ENCODE data around the gene MYOF.

The MYOF gene

DNA sequence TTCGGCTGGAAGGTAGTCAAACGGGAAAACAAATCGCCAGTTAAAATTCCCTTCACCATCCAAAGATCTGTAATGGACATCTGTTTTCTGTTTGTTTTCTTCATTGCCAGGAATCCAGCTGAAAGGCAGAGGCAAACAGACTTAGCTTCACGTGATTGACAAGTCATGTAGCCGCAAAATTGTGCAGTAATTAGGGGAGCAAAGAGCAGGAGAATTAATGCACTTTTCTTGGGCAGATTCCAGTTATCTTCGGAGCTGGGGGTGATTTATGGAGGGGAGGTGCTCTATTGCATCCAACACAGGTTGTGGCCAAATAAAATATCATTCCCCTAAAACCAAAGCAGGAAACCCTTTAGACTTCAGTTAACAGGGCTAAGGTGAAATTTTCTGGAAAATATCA, 162.2 kb downstream of the MYOF start:
- TF ChIP-seq GATA3 (IDR thresholded peaks at IDR 0.05; ENCODE audit: low read depth, low read length) (no peak), GATA2 (IDR thresholded peaks at IDR 0.05; ENCODE audit: low read depth, low read length) (no peak)

DNA sequence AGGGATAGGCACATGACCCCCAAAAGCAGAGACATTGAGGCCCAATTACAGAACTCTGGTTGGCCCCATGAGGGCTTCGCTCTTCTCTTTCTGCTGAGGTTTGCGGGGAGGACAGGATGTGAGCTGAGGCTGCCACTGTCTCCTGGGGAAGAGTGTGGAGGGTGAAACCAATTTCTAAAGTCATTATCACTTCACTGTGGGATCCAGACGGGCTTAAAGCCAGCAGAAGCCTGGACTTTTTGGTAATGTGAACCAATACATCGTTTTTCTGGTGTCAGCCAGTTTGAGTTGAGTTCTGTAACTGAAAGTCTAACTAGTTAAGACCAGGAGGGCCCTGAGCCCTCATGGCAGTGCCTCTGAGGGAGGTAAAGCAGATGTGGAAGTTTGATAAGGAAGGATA, 163.0 kb downstream of the MYOF start:
- TF ChIP-seq GATA2 (IDR thresholded peaks at IDR 0.05; ENCODE audit: low read depth, low read length) (no peak; the same call in 1 of the 2 replicates), GATA3 (IDR thresholded peaks at IDR 0.05; ENCODE audit: low read depth, low read length) (no peak)

DNA sequence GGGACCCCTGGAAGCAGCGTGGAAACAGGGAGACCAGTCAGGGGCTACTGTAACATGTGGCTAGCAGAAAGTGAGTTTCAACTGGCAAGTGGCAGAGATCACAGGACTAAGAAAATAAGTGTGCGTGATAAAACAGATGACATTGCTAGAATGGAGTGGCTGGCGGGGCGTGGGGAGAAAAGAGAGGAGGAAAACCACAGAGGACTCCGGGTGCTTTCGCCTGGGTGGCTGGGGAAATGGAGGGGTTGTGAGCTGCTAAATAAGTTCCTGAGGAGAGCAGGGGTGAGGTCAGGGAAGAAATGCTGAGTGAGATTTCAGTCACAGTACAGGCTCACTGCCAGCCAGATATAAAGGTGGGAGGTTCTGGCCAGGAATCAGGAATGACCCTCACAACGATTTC, 166.9 kb downstream of the MYOF start:
- TF ChIP-seq GATA3 (IDR thresholded peaks at IDR 0.05; ENCODE audit: low read depth, low read length) = no peak
- TF ChIP-seq GATA2 (IDR thresholded peaks at IDR 0.05; ENCODE audit: low read depth, low read length) = no peak

DNA sequence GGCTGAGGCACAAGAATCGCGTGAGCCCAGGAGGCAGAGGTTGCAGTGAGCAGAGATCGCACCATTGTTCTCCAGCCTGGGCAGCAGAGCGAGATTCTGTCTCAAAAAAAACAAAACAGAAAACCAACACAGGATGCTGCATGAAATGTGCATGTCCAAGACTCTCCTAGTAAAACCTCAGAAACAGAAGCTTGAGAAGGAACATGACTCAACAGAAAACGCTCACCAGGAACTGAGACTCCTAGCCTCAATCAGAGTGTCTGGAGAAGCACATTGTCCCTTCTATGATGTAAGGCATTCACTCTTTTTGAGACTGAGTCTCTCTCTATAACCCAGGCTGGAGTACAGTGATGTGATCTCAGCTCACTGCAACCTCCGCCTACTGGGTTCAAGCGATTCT, 168.3 kb downstream of the MYOF start:
- TF ChIP-seq GATA3 (IDR thresholded peaks at IDR 0.05; ENCODE audit: low read depth, low read length) = no peak
- no peak for TF ChIP-seq GATA2 (IDR thresholded peaks at IDR 0.05; ENCODE audit: low read depth, low read length)

DNA sequence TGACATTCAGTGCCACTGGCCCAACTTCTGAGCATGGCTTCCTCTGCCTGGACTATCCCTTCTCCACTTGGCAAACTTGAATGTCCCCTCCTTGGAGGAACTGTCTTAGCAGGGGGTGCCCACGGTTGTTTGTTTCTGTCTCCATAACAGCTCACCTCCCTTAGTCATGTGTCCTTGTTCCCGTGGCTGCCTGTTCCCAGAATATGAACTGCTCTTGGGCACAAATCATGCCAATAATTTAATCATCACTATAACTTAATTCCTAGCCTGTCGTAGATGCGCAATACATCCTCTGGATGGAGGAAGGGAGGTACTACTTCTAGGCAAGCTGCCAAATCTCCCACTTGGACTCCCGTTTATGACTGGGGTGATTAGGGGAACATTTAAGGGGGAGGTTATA, 173.1 kb downstream of the MYOF start:
- TF ChIP-seq GATA3 (IDR thresholded peaks at IDR 0.05; ENCODE audit: low read depth, low read length) (no peak), GATA2 (IDR thresholded peaks at IDR 0.05; ENCODE audit: low read depth, low read length) (no peak)

DNA sequence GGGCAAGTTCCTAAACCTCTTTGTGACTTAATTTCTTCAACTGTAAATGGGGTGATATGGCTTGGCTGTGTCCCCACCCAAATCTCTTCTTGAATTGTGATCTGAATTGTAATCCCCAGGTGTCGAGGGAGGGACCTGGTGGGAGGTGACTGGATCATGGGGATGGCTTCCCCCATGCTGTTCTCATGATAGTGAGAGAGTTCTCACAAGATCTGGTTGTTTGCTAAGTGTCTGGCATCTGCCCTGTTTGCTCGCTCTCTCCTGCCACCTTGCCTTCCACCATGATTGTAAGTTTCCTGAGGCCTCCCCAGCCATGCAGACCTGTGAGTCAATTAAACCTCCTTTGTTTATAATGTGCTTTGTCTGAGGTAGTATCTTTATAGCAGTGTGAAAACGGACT, 177.0 kb downstream of the MYOF start:
- no peak for TF ChIP-seq GATA3 (IDR thresholded peaks at IDR 0.05; ENCODE audit: low read depth, low read length)

DNA sequence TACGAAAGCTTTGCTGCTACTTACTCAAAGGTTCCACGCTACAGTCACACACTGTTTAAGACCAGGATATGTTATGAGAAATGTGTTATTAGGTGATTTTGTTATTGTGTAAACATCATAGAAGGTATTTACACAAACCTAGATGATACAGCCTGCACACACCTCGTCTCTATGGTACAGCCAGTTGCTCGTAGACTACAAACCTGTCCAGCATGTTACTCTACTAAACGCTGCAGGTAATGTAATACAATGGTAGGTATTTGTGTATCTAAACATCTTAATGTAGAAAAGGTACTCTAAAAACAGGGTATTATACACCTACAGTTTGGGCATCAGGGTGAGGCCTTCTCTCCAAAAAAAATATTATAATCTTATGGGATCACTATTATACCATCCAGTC, 181.2 kb downstream of the MYOF start:
- no peak for TF ChIP-seq GATA3 (IDR thresholded peaks at IDR 0.05; ENCODE audit: low read depth, low read length)

DNA sequence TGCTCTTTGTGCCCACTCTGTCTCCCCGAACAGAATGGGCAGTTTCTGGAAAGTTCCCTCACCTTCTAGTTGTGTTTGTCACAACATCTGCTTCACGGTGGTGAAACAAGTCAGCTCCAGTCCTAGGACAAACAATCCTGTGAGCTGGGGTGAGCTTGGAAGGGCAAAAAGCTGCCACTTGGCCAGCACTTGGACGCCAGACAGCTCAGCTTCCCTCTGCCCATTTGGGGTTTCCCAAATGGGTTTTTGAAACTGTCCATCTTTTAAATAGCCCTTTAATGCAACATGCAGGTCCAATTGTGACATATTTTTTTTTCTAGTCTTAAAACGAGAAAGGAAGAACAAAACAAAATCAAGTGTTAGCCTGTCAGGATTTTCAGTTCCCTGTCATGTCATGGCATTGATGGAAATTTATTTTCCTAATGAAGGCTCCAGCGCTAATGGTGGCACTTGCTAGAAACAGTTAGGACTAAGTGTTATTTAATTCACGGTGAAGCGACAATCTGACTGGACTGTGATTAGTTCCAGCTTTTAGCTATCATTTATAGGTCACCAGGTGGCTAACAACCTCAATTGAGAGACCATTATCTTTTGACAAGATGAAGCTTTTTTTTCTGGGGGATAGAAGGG, 181.7 kb downstream of the MYOF start:
- TF ChIP-seq GATA3 (IDR thresholded peaks at IDR 0.05; ENCODE audit: low read depth, low read length) (no peak), GATA2 (IDR thresholded peaks at IDR 0.05; ENCODE audit: low read depth, low read length) (no peak)

DNA sequence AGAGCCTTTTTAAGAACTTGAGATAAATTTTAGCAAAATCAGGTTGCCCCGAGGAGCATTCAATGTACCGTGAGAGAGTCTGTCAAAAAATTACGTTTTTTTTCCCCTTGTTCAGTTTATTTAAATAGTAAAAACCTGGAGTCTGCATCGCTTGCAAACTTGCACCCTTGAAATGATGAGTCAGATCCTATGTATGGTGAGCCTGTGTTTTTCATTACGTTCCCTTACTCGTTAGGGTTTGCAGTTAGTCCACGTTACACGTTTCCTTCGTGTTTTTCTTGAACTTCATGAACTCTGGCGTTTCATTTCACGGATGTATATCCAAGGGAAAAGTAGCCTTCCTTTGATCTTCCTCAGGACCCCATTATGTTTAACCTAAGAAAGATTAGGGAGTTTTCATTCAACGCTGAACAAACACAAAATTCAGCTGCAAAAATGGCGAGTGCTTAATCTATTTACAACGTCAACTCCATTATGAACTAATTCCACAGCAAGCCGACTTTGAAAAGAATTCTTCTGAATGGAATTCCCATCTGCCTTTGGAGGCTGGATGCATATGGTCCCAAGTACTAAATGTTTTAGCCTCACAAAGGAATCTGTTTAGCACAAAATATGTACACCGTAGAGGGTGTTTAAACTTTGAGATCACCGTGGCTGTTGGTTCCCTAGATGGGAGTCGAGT, 182.4 kb downstream of the MYOF start:
- TF ChIP-seq GATA3 (IDR thresholded peaks at IDR 0.05; ENCODE audit: low read depth, low read length) = no peak
- TF ChIP-seq GATA2 (IDR thresholded peaks at IDR 0.05; ENCODE audit: low read depth, low read length) = no peak

DNA sequence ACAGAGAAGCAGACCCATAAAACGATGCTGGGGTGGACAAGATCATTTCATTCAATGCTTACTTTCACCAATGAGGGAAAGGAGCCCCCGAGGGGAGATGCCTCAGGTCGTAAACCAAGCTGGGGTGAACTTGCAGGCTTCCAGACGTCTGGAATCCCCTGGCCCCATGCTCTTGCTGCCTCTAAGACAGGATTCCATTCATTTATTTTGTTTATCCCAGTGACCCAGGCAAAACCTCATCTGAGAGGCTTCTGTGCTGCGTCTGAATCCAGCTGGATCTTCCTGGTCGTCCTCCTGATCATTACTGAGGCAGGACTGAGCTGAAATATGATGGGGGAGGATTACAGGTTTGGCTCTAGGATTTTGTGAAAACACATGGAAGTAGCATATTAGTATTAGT, 182.9 kb downstream of the MYOF start:
- no peak for TF ChIP-seq GATA2 (IDR thresholded peaks at IDR 0.05; ENCODE audit: low read depth, low read length)
- no peak for TF ChIP-seq GATA3 (IDR thresholded peaks at IDR 0.05; ENCODE audit: low read depth, low read length)

DNA sequence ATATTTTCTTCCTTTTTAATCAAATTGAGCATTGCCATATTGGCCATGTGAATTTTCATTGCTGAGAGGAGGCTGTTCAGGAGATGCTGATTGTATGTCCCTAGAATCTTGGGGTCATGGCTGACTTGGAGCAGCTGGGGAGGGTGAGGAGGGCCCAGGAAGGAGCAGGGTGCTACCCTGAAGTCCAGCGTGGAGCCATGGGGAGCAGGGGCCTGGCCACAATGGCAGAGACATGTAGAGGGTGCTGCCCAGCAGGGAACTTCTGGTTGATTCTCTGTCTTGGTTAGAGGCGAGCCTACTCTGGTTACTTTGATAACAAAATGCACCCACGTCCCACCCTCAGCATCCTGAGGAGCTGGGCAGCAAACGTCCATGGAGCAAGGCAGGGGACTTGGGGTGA, 186.0 kb downstream of the MYOF start:
- TF ChIP-seq GATA2 (IDR thresholded peaks at IDR 0.05; ENCODE audit: low read depth, low read length) (no peak), GATA3 (IDR thresholded peaks at IDR 0.05; ENCODE audit: low read depth, low read length) (no peak)

DNA sequence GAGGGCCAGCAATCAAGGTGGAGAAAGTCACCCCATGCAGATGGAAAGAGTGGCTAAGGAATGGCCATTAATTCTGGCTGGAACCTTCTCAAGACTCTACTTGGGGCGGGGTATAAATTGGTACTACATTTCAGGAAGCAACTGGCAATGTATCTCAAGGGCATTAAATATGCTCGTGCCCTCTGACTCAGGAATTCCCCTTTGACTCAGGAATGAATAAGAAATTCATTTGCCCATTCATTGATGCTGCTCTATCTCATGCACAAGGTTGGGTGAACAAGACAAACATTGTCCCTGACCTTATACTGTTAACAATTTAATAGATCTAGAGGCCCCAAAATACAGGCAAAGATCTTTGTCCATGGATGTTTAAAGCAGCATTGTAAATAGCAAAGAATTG, 188.1 kb downstream of the MYOF start:
- TF ChIP-seq GATA3 (IDR thresholded peaks at IDR 0.05; ENCODE audit: low read depth, low read length) (no peak), GATA2 (IDR thresholded peaks at IDR 0.05; ENCODE audit: low read depth, low read length) (no peak)

DNA sequence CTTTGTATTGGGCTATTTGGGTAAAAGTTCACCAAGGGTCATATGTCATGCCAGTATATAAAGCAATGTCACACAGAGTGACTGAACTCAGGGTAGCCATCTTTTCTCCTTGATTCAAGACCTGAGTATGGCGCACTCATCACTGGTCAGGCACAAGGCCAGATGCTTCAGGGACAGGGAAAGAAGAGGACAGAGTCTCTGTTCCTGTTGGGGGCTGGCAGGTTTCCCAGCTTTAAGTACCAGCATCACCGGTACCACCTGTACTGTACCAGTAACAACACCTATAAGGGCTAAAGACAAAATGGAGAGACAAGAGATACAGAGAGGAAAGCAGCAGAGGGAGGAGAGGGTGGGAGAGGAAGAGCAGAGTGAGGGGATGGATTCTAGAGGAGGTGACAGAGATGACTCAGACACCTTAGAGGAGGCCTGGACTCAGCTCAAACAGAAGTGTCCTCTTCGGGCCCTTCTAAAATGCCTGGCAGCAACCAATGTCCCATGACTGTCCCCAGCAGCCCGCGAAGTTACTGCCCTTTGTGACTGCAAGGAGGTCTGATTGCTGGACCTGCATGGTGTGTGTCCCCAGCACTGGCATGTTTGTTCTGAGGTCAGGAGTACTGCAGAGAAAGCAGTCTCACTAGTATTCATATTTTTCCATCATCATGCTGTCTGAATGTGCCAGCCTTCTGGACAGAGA, 191.3 kb downstream of the MYOF start:
- TF ChIP-seq GATA2 (IDR thresholded peaks at IDR 0.05; ENCODE audit: low read depth, low read length) (no peak), GATA3 (IDR thresholded peaks at IDR 0.05; ENCODE audit: low read depth, low read length) (no peak)

DNA sequence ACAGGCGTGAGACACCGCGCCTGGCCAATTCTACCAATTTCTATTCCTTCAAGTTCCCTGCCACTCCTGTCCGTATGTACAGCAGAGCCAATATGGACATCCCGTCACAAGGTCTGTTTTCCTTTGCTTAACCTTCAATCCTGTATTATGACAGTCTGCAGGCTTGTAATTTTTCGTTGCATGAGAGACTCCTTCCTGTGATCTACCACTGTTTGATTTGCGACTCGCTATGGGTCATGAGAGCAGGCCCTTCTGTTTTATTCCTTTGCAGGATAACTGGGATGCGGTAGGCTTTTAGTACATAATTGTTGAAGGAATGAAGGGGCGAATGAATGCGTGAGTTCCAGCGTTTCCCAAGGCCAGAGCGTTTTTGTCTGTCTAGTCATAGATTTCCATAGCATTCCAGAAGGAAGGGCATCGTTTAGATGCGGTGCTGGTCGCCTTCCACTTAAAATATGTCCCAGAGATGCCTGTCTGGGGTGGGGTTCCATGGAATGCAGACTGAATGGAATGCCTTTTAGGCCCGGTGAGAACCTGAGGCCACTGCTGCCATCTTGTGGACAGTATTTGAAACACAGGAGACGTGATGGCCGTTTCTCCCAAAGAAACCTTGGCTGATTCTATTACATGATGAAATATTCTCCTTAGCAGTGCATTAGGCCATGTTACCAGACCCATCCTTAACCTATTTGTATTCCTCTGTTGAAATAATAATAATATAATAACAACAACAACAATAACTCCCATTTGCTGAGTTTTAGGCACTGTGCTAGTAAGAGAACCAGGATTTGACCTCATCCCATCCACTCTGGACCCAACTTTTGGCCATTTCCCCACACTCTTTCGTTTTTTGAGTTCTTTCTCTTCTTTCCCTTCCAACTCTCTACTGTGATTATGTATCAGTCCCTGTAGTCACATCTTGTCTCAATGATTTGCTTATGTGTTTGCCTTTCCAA, 193.2 kb downstream of the MYOF start:
- TF ChIP-seq GATA2 (IDR thresholded peaks at IDR 0.05; ENCODE audit: low read depth, low read length) (no peak), GATA3 (IDR thresholded peaks at IDR 0.05; ENCODE audit: low read depth, low read length) (no peak)
